GM21390 (cell line): ENCODE data around the gene FCAMR.

Source experiments
- ATAC-seq: cut with Tn5 transposase; IDR thresholded peaks from one replicate; pipeline ENCODE4 v1.9.1; 2021; ENCODE audit not compliant: unreplicated experiment

The FCAMR gene

GRCh38 chr1:206960676-206961386, 9.4 kb downstream of the FCAMR start:
- no peak for ATAC-seq

- ATAC-seq = no peak
These were observed 12.1 kb downstream of the FCAMR start for GRCh38 chr1:206958144-206958543.

DNA sequence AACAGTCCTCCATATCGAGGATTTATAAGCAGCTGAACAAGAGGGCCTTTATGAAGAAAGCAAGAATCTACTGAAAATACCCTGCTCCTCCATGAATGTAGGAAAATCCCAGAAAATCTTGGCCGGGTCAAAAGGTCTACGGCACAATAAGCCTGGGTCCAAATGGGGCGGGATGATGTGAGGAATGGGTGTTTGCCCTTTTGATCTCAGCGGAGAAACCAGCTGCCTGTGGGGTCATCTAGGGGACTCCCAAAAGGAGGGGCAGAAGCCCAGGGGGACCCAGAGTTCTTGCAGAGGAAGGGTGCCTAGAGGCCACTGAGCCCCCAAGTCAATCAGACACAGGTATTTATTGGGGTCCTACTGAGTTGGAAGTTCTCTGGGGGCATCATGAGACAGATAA, 12.6 kb downstream of the FCAMR start:
- ATAC-seq = no peak

GRCh38 chr1:206955476-206956451, 14.5 kb downstream of the FCAMR start:
- ATAC-seq = no peak

GRCh38 chr1:206954459-206955342, 15.6 kb downstream of the FCAMR start:
- ATAC-seq = no peak

DNA sequence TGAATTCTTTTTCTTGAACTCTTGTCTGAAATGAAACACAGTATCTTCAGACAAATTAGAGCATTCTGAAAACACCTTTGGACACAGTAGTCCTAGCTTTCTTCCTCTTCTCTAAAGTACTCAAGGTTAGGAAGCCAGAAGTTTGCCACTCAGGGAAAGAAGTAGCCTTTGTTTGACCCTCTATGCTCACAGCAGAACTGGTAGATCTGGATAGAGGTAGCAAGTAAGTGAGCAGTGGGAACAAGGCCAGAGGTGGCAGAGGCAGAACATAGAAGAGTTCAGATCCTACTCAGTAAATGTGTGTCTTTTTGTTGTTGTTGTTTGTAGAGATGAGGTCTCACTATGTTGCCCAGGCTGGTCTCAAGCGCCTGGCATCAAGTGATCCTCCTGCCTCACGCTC, 16.6 kb downstream of the FCAMR start:
- no peak for ATAC-seq

GRCh38 chr1:206953126-206953525, 17.1 kb downstream of the FCAMR start:
- no peak for ATAC-seq

GRCh38 chr1:206952171-206952570, 18.1 kb downstream of the FCAMR start:
- no peak for ATAC-seq

DNA sequence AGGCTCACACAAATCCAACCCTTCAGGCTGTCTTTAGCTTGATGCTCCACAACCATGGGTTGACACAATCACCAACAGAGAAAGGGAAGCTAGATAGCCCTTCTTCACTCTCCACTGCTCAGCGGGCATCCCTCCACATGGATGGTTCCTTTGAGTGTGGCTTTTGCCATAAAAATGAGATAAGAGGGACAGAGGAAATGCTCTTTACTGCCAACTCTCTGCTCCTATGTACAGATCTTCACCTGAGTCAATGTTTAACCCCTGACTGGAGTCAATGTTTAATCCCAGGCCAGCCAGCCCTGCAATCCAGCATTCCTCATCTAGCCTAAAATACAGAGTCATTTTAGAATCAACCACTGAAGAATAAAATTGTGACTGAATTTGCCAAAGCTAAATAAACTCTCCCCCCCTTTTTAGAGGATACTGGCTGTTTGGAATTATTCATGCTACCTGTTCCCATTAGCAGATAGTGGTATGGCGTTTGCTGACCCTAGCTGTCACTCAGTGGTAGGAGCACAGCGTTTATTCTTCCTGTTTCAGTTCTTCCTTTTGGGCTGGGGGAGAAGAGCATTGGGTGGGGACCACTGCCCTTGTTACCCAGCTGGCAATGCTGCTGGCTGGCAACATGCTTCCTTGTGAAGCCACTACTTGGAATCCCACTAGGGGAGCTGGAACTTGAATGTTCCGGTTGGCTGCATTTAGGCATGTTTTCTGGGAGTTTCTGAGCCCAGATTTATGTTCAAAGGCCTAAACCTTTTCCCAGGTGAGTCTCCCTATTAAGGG, 18.8 kb downstream of the FCAMR start:
- ATAC-seq = no peak

GRCh38 chr1:206949641-206950040, 20.6 kb downstream of the FCAMR start:
- ATAC-seq = no peak

DNA sequence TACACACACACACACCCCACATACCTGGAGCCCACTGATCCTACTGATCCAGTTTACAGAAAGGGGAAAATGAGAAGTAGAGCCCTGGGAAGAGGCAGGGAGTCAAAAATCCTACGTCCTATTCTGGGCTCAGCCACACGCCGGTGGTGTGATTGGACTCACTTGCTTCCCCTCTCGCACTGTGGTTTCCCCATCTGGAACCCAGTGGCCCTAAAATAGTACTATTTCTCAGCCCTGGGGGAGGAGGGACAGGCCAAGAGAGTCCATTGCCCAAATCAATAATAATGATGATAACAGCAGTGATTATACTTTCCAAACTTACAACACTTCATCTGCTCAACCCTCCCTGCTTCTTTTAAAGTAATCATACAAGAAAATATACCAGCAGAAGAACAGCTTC, 21.1 kb downstream of the FCAMR start:
- ATAC-seq = no peak

DNA sequence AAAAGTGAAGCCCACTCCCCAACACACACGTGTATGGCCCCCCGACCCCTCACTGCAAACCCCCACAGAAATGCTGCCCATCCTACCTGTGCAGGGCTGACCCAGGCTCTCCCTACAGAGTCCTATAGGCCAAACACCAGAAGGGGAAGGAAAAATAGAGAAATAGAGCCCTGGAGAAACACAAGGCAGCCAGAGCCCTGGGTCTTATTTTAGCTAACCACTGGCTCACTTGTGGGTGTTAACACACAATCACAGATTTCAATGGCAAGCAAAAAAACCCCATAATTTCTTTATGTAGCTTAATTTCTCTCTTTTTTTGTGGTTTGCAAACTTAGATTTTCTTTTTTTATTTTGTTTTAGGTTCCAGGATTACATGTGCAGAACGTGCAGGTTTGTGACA, 23.0 kb downstream of the FCAMR start:
- no peak for ATAC-seq

- no peak for ATAC-seq
These were observed 24.0 kb downstream of the FCAMR start, which contains the start of gene PIGR for GRCh38 chr1:206946261-206946660. Gene PIGR, minus strand, starts transcription at chr1:206946466. Its CDS starts 5,935 bp downstream, at chr1:206940531.

GRCh38 chr1:206945779-206946178, 24.5 kb downstream of the FCAMR start:
- no peak for ATAC-seq

DNA sequence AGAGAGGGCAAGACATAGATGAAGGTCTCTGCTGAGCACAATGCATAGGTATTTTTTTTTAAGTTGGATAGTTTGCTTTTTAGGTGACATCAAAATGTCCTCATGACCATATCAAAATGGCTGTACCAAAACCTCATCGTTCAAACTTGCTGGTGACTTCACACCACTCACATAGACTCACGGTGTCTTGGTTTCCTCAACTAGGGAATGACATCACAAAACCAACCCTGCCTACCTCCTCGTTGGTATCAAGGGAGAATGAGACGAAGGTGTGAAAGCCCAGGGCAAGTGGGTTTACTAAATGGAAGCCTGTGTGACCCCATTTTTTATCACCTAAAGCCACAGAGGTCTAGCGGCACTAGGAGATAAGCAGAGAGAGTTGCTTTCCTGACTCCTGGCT, 25.6 kb downstream of the FCAMR start:
- no peak for ATAC-seq

- no peak for ATAC-seq
These were observed 28.4 kb downstream of the FCAMR start for GRCh38 chr1:206941766-206942418.

GRCh38 chr1:206940588-206940936, 29.7 kb downstream of the FCAMR start:
- ATAC-seq = no peak

GRCh38 chr1:206939841-206940587, 30.2 kb downstream of the FCAMR start:
- no peak for ATAC-seq

- no peak for ATAC-seq
These were observed 31.1 kb downstream of the FCAMR start for GRCh38 chr1:206939131-206939530.
